SU-DHL-6 (cell line): Measurements from ENCODE around the gene PHYHD1.

Experiments
- H2AFZ ChIP-seq: fragments of 200-600 bp; sonication (generic); 2 replicates; pipeline ENCODE4 v1.6.1; 2014; ENCODE audit warnings: low read depth, mild to moderate bottlenecking, moderate library complexity, mixed read lengths, antibody characterized with exemption, low read length; ENCODE audit not compliant: severe bottlenecking
- H3F3A ChIP-seq: fragments of 200-600 bp; shearing (Covaris generic); 2 replicates; pipeline ENCODE4 v1.6.0; 2016; ENCODE audit warnings: antibody characterized with exemption, mild to moderate bottlenecking; ENCODE audit not compliant: insufficient read depth
- H3K27ac ChIP-seq: fragments of 200-600 bp; sonication (generic); 2 replicates; pipeline ENCODE4 v1.5.1; 2016; ENCODE audit warnings: low read depth, mild to moderate bottlenecking, low read length, moderate library complexity, mixed read lengths
- H3K27me3 ChIP-seq: fragments of 200-600 bp; sonication (generic), shearing (Covaris generic); 2 replicates; pipeline ENCODE4 v1.6.0; 2014; ENCODE audit warnings: mild to moderate bottlenecking, low read length
- H3K36me3 ChIP-seq: fragments of 200-600 bp; sonication (generic); 2 replicates; pipeline ENCODE4 v1.6.1; 2014; ENCODE audit warnings: mild to moderate bottlenecking, low read length, mixed read lengths
- H3K4me2 ChIP-seq: fragments of 300-600, 200-600 bp; shearing (Covaris generic), sonication (generic); 2 replicates; pipeline ENCODE4 v1.6.0; 2014; ENCODE audit warnings: low read length, low read depth, mild to moderate bottlenecking; ENCODE audit not compliant: poor library complexity, severe bottlenecking
- H3K4me3 ChIP-seq: fragments of 200-600 bp; sonication (generic); 2 replicates; pipeline ENCODE4 v1.5.1; 2014; ENCODE audit warnings: antibody characterized with exemption, low read length, mild to moderate bottlenecking, mixed read lengths; ENCODE audit not compliant: insufficient read depth, poor library complexity, severe bottlenecking
- H3K79me2 ChIP-seq: fragments of 200-600 bp; sonication (generic); 2 replicates; pipeline ENCODE4 v1.6.1; 2014; ENCODE audit warnings: mild to moderate bottlenecking, low read length, moderate library complexity; ENCODE audit not compliant: insufficient read depth
- H3K9ac ChIP-seq: fragments of 200-600 bp; sonication (generic); 2 replicates; pipeline ENCODE4 v1.7.0; 2014; ENCODE audit warnings: mild to moderate bottlenecking, low read length
- H3K9me2 ChIP-seq: fragments of 200-600 bp; sonication (generic); replicated peaks from 2 replicates; pipeline ENCODE4 v1.6.1; 2014; ENCODE audit warnings: low read length; ENCODE audit not compliant: insufficient read depth
- H3K9me3 ChIP-seq: fragments of 200-600 bp; sonication (generic); 2 replicates; pipeline ENCODE4 v1.6.1; 2014; ENCODE audit warnings: low read length, mixed read lengths; ENCODE audit not compliant: insufficient read depth
- H4K20me1 ChIP-seq: fragments of 200-600 bp; sonication (generic); 2 replicates; pipeline ENCODE4 v1.6.1; 2014; ENCODE audit warnings: low read depth, mild to moderate bottlenecking, antibody characterized with exemption, low read length, moderate library complexity, mixed read lengths
- EZH2phosphoT487 ChIP-seq: fragments of 200-600 bp; sonication (generic), shearing (Covaris generic); conservative IDR thresholded peaks from 2 replicates; pipeline ENCODE4 v1.6.1; 2018; ENCODE audit warnings: mild to moderate bottlenecking, antibody characterized with exemption, low read length, moderate library complexity, mixed read lengths
- TF ChIP-seq, protein P1 (sequence below): fragments of 200-600 bp; sonication (generic); IDR thresholded peaks from one replicate; pipeline ENCODE4 v1.5.1; 2017; ENCODE audit warnings: antibody characterized with exemption, mild to moderate bottlenecking, low read length, moderate library complexity; ENCODE audit not compliant: insufficient read depth, poor library complexity, severe bottlenecking

PHYHD1 gene

DNA sequence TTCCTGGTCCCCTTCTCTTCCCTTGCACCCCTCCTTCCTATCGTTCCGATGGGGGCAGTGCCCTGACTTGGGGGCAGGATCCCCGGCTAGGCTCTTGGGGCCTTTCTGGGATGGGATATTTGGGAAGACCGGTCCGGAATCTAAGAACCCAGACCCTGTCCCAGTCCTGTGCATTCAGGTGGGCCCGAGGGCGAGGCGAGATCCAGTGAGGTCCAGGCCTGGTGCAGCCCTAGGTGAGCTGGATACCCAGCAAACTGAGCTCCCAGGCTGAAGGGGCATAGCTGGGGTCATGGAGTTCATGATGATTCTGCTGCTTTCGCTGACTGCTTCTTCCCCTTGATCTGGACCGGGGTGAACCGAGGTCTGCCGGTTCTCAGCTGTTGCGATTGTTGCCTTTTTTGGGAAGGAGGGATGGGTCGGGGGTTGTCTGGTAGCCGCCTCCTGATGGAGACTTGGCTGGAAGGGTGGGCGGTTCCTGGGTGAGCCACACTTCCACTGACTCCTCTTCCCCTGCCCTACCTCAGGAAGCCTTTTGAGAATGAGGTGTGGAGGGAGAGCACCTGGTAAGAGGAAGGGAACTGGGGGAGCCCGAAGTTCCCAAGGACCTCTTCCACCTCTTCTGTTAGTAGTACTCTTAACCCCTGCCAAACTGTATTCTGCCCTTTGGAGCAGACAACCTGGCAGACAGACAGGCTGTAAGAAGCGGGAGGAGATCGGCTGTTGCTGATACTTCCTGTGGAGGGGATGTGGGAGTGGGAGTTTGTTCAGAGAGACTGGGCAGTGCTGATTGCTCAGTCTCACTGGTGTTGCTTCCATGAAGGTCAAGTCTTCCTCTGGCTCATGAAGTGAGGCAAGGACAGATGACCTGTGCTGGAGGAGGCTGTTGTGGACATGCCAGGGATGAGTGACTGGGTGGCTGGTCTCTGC is 37.8 kb upstream of the PHYHD1 start:
- Histone ChIP-seq H2AFZ (no peak overlapping the region), H3K9me2 (no peaks in the 10 kb centered on the region), H3K79me2 (peaks cover 80% of the 10 kb centered on the region), H3K4me2 (peak overlapping the region; percentile 85), H4K20me1 (no peaks in the 10 kb centered on the region), H3K36me3 (no peaks in the 10 kb centered on the region), H3K4me3 (peak overlapping the region; percentile 88), H3K27me3 (no peaks in the 10 kb centered on the region), H3K27ac (peak overlapping the region; percentile 97), H3K9ac (peak overlapping the region; percentile 97), H3F3A (peaks cover 20% of the 10 kb centered on the region), H3K9me3 (no peaks in the 10 kb centered on the region)
- no peak for TF ChIP-seq EZH2phosphoT487
- TF ChIP-seq, protein P1, sequence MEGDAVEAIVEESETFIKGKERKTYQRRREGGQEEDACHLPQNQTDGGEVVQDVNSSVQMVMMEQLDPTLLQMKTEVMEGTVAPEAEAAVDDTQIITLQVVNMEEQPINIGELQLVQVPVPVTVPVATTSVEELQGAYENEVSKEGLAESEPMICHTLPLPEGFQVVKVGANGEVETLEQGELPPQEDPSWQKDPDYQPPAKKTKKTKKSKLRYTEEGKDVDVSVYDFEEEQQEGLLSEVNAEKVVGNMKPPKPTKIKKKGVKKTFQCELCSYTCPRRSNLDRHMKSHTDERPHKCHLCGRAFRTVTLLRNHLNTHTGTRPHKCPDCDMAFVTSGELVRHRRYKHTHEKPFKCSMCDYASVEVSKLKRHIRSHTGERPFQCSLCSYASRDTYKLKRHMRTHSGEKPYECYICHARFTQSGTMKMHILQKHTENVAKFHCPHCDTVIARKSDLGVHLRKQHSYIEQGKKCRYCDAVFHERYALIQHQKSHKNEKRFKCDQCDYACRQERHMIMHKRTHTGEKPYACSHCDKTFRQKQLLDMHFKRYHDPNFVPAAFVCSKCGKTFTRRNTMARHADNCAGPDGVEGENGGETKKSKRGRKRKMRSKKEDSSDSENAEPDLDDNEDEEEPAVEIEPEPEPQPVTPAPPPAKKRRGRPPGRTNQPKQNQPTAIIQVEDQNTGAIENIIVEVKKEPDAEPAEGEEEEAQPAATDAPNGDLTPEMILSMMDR, result no peak

DNA sequence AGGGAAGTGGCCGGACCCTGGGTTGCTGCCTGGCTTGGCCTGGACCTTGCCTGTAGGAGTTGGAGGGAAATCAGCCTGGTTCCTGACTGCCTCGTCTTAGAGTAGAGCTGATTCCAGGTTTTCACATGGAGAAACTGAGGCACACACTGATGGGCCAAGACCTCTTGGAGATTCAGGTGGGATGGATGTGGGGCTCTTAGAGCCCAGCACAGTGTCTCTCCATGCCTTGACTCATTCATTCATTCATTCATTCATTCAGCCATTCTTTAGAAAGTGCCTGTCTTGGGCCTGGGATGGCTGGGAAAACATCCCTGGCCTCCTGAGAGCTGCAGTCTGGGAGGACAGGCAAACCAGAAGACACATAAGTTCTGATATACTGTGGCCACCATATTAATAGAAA is 36.6 kb upstream of the PHYHD1 start:
- no peak overlapping the region for H3K4me3 ChIP-seq
- no peak overlapping the region for H3K27ac ChIP-seq
- H3K4me2 ChIP-seq, result peak overlapping the region; percentile 85
- TF ChIP-seq EZH2phosphoT487, result no peak
- TF ChIP-seq, protein P1, result no peak
- H3F3A ChIP-seq, result peaks cover 20% of the 10 kb centered on the region
- H3K36me3 ChIP-seq, result no peaks in the 10 kb centered on the region
- peak overlapping the region; percentile 97; the same call in 1 of the 2 replicates for H3K9ac ChIP-seq
- H3K79me2 ChIP-seq, result peaks cover 82% of the 10 kb centered on the region
- H3K9me3 ChIP-seq, result no peaks in the 10 kb centered on the region
- H3K9me2 ChIP-seq, result no peaks in the 10 kb centered on the region
- no peak overlapping the region for H2AFZ ChIP-seq
- H4K20me1 ChIP-seq, result no peaks in the 10 kb centered on the region
- H3K27me3 ChIP-seq, result no peaks in the 10 kb centered on the region

DNA sequence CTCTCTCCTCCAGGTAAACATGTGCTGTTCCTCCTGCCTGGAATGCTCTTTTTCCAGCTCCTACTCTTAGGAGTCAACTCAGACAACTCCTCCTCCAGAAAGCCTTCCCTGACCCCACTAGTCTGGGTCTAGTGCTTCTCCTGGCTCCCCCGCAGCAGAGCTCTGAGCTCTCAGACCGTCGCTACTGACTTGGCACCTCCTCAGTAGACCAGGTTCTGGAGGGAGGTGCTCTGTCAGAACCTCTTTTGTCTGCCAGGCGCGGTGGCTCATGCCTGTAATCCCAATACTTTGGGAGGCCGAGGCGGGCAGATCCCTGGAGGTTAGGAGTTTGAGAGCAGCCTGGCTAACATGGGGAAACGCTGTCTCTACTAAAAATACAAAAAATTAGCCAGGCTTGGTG is 35.4 kb upstream of the PHYHD1 start:
- Histone ChIP-seq H3K9ac (no peak overlapping the region), H4K20me1 (no peaks in the 10 kb centered on the region; the same call in 1 of the 2 replicates), H3K27ac (no peak overlapping the region)

More for the DNA sequence above, 35.4 kb upstream of the PHYHD1 start:
- no peaks in the 10 kb centered on the region for H3K36me3 ChIP-seq
- H3K79me2 ChIP-seq, result peaks cover 72% of the 10 kb centered on the region
- H3K4me2 ChIP-seq, result no peak overlapping the region
- TF ChIP-seq, protein P1, result no peak
- no peak for TF ChIP-seq EZH2phosphoT487
- H3F3A ChIP-seq, result peaks cover 10% of the 10 kb centered on the region
- H3K4me3 ChIP-seq, result no peak overlapping the region
- H3K9me3 ChIP-seq, result no peaks in the 10 kb centered on the region
- H2AFZ ChIP-seq, result no peak overlapping the region
- no peaks in the 10 kb centered on the region for H3K9me2 ChIP-seq
- H3K27me3 ChIP-seq, result no peaks in the 10 kb centered on the region
